ENCODE measurements around the gene COX17.

- TF ChIP-seq, protein P1, sequence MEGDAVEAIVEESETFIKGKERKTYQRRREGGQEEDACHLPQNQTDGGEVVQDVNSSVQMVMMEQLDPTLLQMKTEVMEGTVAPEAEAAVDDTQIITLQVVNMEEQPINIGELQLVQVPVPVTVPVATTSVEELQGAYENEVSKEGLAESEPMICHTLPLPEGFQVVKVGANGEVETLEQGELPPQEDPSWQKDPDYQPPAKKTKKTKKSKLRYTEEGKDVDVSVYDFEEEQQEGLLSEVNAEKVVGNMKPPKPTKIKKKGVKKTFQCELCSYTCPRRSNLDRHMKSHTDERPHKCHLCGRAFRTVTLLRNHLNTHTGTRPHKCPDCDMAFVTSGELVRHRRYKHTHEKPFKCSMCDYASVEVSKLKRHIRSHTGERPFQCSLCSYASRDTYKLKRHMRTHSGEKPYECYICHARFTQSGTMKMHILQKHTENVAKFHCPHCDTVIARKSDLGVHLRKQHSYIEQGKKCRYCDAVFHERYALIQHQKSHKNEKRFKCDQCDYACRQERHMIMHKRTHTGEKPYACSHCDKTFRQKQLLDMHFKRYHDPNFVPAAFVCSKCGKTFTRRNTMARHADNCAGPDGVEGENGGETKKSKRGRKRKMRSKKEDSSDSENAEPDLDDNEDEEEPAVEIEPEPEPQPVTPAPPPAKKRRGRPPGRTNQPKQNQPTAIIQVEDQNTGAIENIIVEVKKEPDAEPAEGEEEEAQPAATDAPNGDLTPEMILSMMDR (IDR thresholded peaks at IDR 0.05; ENCODE audit: poor library complexity), result no peak
- no peak for TF ChIP-seq EZH2 (IDR thresholded peaks at IDR 0.05; ENCODE audit: borderline replicate concordance)
Observed at GRCh38 chr3:119675188-119675874, 1.9 kb downstream of the COX17 start.
